ENCODE measurements around the gene CCZ1B. TPM values are rescaled to one million over a fixed set of nuclear protein-coding genes. Genes with fewer than 3 reads are reported as not detected.
"Not testable (repeated sequence)": the region's sequence is repeated elsewhere in the genome, so short reads cannot be mapped to it uniquely, and the experiment has no call there.

CCZ1B gene
- total RNA-seq, 1 experiment from 2014 or later = 166 TPM

DNA sequence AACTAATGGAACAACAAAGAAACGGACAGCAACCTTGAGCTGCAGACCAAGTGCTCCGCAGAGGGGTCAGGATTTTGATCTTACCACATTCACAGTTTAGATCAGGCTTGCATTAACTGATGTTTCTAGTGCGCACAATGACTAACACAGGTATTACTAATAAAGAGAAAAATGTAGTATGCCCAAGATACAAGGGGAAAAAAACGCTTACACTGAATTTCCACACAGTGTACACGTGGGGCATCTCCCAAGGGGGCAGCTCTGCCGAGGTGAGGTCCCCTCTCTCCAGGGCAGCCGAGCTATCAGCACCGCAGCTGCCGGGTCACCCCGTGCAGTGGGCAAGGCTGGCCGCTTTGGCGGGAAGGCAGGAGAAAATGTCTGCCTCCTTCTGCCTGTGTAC lies 26.2 kb downstream of the CCZ1B start:
- POLR2A ChIA-PET (ENCODE audit: unreplicated experiment); BruUV-seq (replicated peaks); H3K36me3 ChIP-seq (ENCODE audit: low read depth): not testable (repeated sequence)

DNA sequence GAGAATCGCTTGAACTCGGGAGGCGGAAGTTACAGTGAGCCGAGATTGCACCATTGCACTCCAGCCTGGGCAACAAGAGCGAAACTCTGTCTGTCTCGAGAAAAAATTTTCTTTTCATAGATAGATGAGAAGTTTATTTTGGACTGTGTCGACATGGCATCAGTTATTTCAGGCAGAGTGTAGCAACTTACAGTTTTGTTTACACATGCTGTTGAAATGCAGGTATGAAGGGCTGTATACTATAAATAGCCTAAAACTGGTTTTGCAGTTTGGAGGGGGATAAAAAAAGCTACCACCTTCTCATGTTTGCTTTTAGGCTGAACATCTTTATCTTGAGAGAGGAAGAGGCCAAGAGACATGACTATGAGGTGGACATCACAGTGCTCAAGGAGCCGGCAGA lies 28.0 kb downstream of the CCZ1B start:
- H3F3A ChIP-seq (ENCODE audit: insufficient read depth, low read depth); H3K4me3 ChIP-seq; intact Hi-C loops (cut with micrococcal nuclease; ENCODE audit: unreplicated experiment): not testable (repeated sequence)

More for the DNA sequence above, 26.2 kb downstream of the CCZ1B start:
- H3K79me2 ChIP-seq (ENCODE audit: low read depth); H3K4me1 ChIP-seq (replicated peaks; ENCODE audit: insufficient read depth); H3K9me3 ChIP-seq (ENCODE audit: insufficient read depth, low read depth); H3K27ac ChIP-seq; H4K20me1 ChIP-seq (ENCODE audit: insufficient read depth); intact Hi-C loops (cut with micrococcal nuclease; ENCODE audit: unreplicated experiment); H3K9me2 ChIP-seq (ENCODE audit: insufficient read depth); H3F3A ChIP-seq (ENCODE audit: insufficient read depth, low read depth); H3K4me2 ChIP-seq; DNase-seq; H3K27me3 ChIP-seq (ENCODE audit: insufficient read depth, low read depth); H3K4me3 ChIP-seq; CTCF ChIA-PET; H2AFZ ChIP-seq: not testable (repeated sequence)

GRCh38 chr7:6797218-6797617 lies 28.9 kb downstream of the CCZ1B start:
- H4K20me1 ChIP-seq (ENCODE audit: insufficient read depth); BruUV-seq (replicated peaks); H3K9me3 ChIP-seq (ENCODE audit: insufficient read depth, low read depth); H2AFZ ChIP-seq; POLR2A ChIA-PET (ENCODE audit: unreplicated experiment); H3K27ac ChIP-seq; H3K27me3 ChIP-seq (ENCODE audit: insufficient read depth, low read depth); H3K9me2 ChIP-seq (ENCODE audit: insufficient read depth); H3K4me1 ChIP-seq (replicated peaks; ENCODE audit: insufficient read depth); H3K4me3 ChIP-seq; H3K36me3 ChIP-seq (ENCODE audit: low read depth); intact Hi-C loops (cut with micrococcal nuclease; ENCODE audit: unreplicated experiment); H3K4me2 ChIP-seq; CTCF ChIA-PET; H3F3A ChIP-seq (ENCODE audit: insufficient read depth, low read depth); H3K79me2 ChIP-seq (ENCODE audit: low read depth): not testable (repeated sequence)
- peak in 1 of 2 experiments; percentile 28 for DNase-seq

More for the DNA sequence above, 28.0 kb downstream of the CCZ1B start:
- H3K27me3 ChIP-seq (ENCODE audit: insufficient read depth, low read depth); H3K4me2 ChIP-seq; DNase-seq; H3K27ac ChIP-seq; POLR2A ChIA-PET (ENCODE audit: unreplicated experiment); BruUV-seq (replicated peaks); H3K9me3 ChIP-seq (ENCODE audit: insufficient read depth, low read depth); H3K9me2 ChIP-seq (ENCODE audit: insufficient read depth); H3K79me2 ChIP-seq (ENCODE audit: low read depth); H4K20me1 ChIP-seq (ENCODE audit: insufficient read depth); CTCF ChIA-PET; H3K4me1 ChIP-seq (replicated peaks; ENCODE audit: insufficient read depth); H2AFZ ChIP-seq; H3K36me3 ChIP-seq (ENCODE audit: low read depth): not testable (repeated sequence)

GRCh38 chr7:6794276-6794675 lies 31.8 kb downstream of the CCZ1B start:
- H3F3A ChIP-seq (ENCODE audit: insufficient read depth, low read depth); H2AFZ ChIP-seq; POLR2A ChIA-PET (ENCODE audit: unreplicated experiment); intact Hi-C loops (cut with micrococcal nuclease; ENCODE audit: unreplicated experiment); H4K20me1 ChIP-seq (ENCODE audit: insufficient read depth); H3K27ac ChIP-seq; H3K9me2 ChIP-seq (ENCODE audit: insufficient read depth); DNase-seq; H3K27me3 ChIP-seq (ENCODE audit: insufficient read depth, low read depth); CTCF ChIA-PET; BruUV-seq (replicated peaks); H3K4me1 ChIP-seq (replicated peaks; ENCODE audit: insufficient read depth); H3K4me2 ChIP-seq; H3K4me3 ChIP-seq; H3K9me3 ChIP-seq (ENCODE audit: insufficient read depth, low read depth); H3K36me3 ChIP-seq (ENCODE audit: low read depth); H3K79me2 ChIP-seq (ENCODE audit: low read depth): not testable (repeated sequence)

DNA sequence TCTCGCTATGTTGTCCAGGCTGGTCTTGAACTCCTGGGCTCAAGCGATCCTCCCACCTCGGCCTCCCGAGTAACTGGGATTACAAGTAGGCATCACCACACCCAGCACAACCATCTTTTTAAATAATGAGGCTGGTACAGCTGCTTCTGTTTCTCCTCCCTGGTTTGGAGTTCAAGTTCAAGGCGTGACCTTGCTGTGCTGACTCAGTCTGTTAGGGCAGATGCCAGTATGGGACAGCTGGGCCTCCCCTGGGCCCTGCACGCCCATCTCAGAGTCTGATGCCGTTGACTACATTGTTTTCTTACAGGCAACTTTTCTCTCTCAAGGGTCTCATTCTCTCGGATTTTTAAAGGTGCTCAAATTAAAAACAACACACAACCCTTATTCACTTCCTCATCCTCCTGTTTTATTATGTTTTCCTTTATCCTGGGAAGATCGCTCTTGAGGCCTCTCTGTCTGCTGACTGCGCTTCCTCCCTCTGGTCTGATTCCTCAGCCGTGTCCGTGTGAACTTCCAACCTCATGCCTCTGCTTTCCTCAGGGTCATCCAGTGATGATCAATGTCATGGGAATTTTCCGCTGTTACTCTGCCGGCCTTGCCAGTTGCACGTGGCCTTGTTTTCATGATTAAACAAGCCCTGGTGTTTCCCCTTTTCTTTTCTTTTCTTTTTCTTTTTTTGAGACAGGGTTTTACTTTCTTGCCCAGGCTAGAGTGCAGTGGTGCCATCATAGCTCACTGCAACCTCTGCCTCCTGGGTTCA lies 33.8 kb downstream of the CCZ1B start:
- H2AFZ ChIP-seq; intact Hi-C loops (cut with micrococcal nuclease; ENCODE audit: unreplicated experiment); H3K36me3 ChIP-seq (ENCODE audit: low read depth); H3K9me2 ChIP-seq (ENCODE audit: insufficient read depth); DNase-seq; H3K27ac ChIP-seq; H3K79me2 ChIP-seq (ENCODE audit: low read depth); CTCF ChIA-PET; H3K9me3 ChIP-seq (ENCODE audit: insufficient read depth, low read depth); H3F3A ChIP-seq (ENCODE audit: insufficient read depth, low read depth); H4K20me1 ChIP-seq (ENCODE audit: insufficient read depth); POLR2A ChIA-PET (ENCODE audit: unreplicated experiment); H3K4me1 ChIP-seq (replicated peaks; ENCODE audit: insufficient read depth); H3K4me3 ChIP-seq; H3K4me2 ChIP-seq; BruUV-seq (replicated peaks); H3K27me3 ChIP-seq (ENCODE audit: insufficient read depth, low read depth): not testable (repeated sequence)

GRCh38 chr7:6789353-6789752 lies 36.7 kb downstream of the CCZ1B start:
- intact Hi-C loops (cut with micrococcal nuclease; ENCODE audit: unreplicated experiment); BruUV-seq (replicated peaks); H3K9me3 ChIP-seq (ENCODE audit: insufficient read depth, low read depth); H3K4me3 ChIP-seq; H4K20me1 ChIP-seq (ENCODE audit: insufficient read depth); CTCF ChIA-PET; H3K4me1 ChIP-seq (replicated peaks; ENCODE audit: insufficient read depth); H3K9me2 ChIP-seq (ENCODE audit: insufficient read depth); POLR2A ChIA-PET (ENCODE audit: unreplicated experiment); H3F3A ChIP-seq (ENCODE audit: insufficient read depth, low read depth); H3K79me2 ChIP-seq (ENCODE audit: low read depth); DNase-seq; H3K36me3 ChIP-seq (ENCODE audit: low read depth); H3K4me2 ChIP-seq; H3K27ac ChIP-seq; H2AFZ ChIP-seq; H3K27me3 ChIP-seq (ENCODE audit: insufficient read depth, low read depth): not testable (repeated sequence)

GRCh38 chr7:6781581-6781980 lies 44.5 kb downstream of the CCZ1B start:
- H4K20me1 ChIP-seq (ENCODE audit: insufficient read depth); intact Hi-C loops (cut with micrococcal nuclease; ENCODE audit: unreplicated experiment); H3K4me3 ChIP-seq; H3K9me3 ChIP-seq (ENCODE audit: insufficient read depth, low read depth); H3K27me3 ChIP-seq (ENCODE audit: insufficient read depth, low read depth); H3K4me2 ChIP-seq; CTCF ChIA-PET; H3F3A ChIP-seq (ENCODE audit: insufficient read depth, low read depth); H3K36me3 ChIP-seq (ENCODE audit: low read depth); H2AFZ ChIP-seq; BruUV-seq (replicated peaks); H3K9me2 ChIP-seq (ENCODE audit: insufficient read depth); POLR2A ChIA-PET (ENCODE audit: unreplicated experiment); DNase-seq; H3K27ac ChIP-seq; H3K79me2 ChIP-seq (ENCODE audit: low read depth); H3K4me1 ChIP-seq (replicated peaks; ENCODE audit: insufficient read depth): not testable (repeated sequence)
